HG03457 (cell line): ENCODE measurements around the gene BRCA1.

Experiments used
- ATAC-seq: cut with Tn5 transposase; IDR thresholded peaks from one replicate; pipeline ENCODE4 v1.9.1; 2021; ENCODE audit warnings: moderate number of reproducible peaks; ENCODE audit not compliant: unreplicated experiment

The BRCA1 gene

GRCh38 chr17:43025766-43026537, 99.2 kb downstream of the BRCA1 start:
- no peak for ATAC-seq

- ATAC-seq = no peak
Measured at GRCh38 chr17:43025290-43025657, 99.9 kb downstream of the BRCA1 start.

GRCh38 chr17:43024407-43025289, 100.5 kb downstream of the BRCA1 start, which contains the start of gene RND2:
TSS of gene RND2 (plus strand) at chr17:43025231. CDS start at chr17:43025348, 117 bp downstream.
- ATAC-seq = no peak

GRCh38 chr17:43021741-43022512, 103.2 kb downstream of the BRCA1 start, which contains the start of gene VAT1:
TSS of gene VAT1 (minus strand) at chr17:43022385. CDS start at chr17:43022322, 63 bp downstream.
- no peak for ATAC-seq

GRCh38 chr17:43020789-43021740, 104.1 kb downstream of the BRCA1 start:
- no peak for ATAC-seq

- ATAC-seq = no peak
Measured at GRCh38 chr17:43020030-43020621, 105.0 kb downstream of the BRCA1 start.

- no peak for ATAC-seq
Measured at GRCh38 chr17:43019418-43019817, 105.7 kb downstream of the BRCA1 start.

GRCh38 chr17:43018932-43019331, 106.2 kb downstream of the BRCA1 start:
- no peak for ATAC-seq

- ATAC-seq = no peak
Measured at GRCh38 chr17:43018008-43018853, 106.9 kb downstream of the BRCA1 start.

GRCh38 chr17:43016216-43016615, 108.9 kb downstream of the BRCA1 start:
- no peak for ATAC-seq

GRCh38 chr17:43015579-43015978, 109.6 kb downstream of the BRCA1 start:
- ATAC-seq = no peak

GRCh38 chr17:43014649-43015542, 110.3 kb downstream of the BRCA1 start:
- no peak for ATAC-seq

- no peak for ATAC-seq
Measured at GRCh38 chr17:43014020-43014648, 111.0 kb downstream of the BRCA1 start.

GRCh38 chr17:43013296-43013695, 111.9 kb downstream of the BRCA1 start:
- ATAC-seq = no peak

GRCh38 chr17:43011728-43012472, 113.3 kb downstream of the BRCA1 start:
- no peak for ATAC-seq

GRCh38 chr17:43010667-43011308, 114.4 kb downstream of the BRCA1 start:
- no peak for ATAC-seq
